HG03521 (cell line): Measurements from ENCODE around the gene PRTFDC1.

Experiments used
- ATAC-seq: cut with Tn5 transposase; IDR thresholded peaks from one replicate; pipeline ENCODE4 v1.9.1; 2021; ENCODE audit warnings: mild to moderate bottlenecking, moderate library complexity; ENCODE audit not compliant: unreplicated experiment

Gene PRTFDC1

DNA sequence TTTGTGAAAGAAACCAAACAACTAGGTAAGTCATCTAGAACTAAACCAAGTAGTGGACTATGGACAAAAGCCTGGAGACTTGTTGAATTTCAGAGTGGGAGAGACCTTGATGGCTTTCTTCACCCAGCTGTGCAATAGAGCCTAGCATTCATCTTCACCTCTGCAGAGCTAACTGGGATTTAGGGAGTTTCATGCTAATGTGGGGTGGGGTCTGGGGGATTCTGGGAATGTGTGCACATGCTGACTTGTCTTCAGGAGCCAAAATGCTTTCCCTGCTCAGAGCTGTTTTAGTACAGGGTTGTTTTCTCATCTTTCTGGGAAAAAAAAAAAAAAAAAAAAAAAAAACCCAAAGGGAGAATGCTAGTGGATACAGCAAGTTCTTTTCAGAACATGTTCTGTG, 147.4 kb downstream of the PRTFDC1 start:
- no peak for ATAC-seq

DNA sequence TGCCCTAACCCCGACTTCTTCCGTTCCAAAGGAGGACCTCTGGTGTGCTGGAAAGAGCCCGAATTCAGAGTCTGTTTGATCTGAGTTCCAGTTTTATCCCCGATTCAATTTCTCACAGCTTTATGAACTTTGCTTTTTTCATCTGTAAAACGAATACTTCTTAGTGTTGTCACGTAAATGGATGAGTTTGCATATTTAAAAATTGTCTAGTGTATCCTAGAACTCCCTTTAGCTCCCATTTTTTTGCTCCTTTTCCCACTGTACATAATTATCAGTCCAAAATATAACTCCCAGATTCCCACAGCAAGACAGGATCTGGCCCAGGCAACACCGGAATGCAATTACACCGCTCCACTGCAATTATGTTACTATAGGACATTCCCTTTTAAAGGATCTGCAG, 148.0 kb downstream of the PRTFDC1 start:
- no peak for ATAC-seq

DNA sequence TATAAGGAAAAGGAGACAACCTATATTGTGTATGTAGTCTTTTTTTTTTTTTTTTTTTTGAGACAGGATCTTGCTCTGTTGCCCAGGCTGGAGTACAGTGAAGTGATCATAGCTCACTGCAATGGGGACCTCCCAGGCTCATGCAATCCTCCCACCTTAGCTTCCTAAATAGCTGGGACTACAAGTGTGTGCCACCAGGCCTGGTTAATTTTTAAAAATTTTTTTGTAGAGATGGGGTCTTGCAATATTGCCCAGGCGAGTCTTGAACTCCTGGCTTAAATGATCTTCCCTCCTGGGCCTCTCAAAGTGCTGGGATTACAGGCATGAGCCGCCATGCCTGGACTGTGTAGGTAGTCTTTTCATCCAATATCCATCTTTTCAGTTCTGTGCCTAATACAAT, 150.0 kb downstream of the PRTFDC1 start:
- ATAC-seq: no peak

DNA sequence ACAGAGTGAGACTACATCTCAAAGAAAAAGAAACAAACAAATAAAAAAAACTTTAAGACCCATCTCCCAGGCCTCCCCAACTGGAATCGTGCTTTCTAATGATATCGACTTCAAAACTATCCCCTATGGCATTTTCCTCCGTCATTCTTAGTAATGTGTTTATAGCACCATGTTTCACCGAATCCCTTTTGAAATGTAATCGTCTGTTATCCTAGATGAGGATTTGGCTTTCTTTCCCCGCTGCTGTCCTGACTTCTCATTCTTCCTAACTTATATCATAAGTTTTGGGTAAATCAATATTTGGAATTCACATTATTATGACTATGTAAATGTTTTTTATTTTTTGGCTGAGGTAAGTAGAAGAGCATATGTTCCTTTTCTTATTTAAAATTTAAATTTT, 151.5 kb downstream of the PRTFDC1 start:
- ATAC-seq: no peak
